Measurements from ENCODE around the gene UBE2I.
A peak's percentile ranks its signal among the peaks of the same experiment; 100 is the strongest.
"Not testable (repeated sequence)": the region's sequence is repeated elsewhere in the genome, so short reads cannot be mapped to it uniquely, and the experiment has no call there.

The UBE2I gene

GRCh38 chr16:1308977-1309885 is at the start of gene UBE2I:
UBE2I (plus strand) TSS chr16:1309636; CDS start chr16:1314031, 4,395 bp downstream.
- DNase-seq (ENCODE audit: low read depth): peak; percentile 95

DNA sequence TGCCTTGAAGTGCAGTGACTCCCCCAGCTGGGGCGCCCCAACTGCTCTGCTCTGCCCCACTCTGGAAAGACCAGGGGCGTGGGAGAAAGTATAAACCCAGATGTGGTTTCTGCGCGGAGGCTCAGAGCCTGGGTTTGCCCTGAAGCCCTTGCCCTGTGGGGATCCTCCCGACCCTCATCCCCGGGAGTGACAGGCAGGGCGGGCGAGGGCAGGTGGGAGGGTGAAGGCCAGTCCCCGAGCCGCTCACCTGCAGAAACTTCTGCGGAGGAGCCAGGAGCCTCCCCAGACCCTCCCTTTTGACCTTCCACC is 49.7 kb upstream of the UBE2I start:
- no peak for DNase-seq (ENCODE audit: low read depth)

DNA sequence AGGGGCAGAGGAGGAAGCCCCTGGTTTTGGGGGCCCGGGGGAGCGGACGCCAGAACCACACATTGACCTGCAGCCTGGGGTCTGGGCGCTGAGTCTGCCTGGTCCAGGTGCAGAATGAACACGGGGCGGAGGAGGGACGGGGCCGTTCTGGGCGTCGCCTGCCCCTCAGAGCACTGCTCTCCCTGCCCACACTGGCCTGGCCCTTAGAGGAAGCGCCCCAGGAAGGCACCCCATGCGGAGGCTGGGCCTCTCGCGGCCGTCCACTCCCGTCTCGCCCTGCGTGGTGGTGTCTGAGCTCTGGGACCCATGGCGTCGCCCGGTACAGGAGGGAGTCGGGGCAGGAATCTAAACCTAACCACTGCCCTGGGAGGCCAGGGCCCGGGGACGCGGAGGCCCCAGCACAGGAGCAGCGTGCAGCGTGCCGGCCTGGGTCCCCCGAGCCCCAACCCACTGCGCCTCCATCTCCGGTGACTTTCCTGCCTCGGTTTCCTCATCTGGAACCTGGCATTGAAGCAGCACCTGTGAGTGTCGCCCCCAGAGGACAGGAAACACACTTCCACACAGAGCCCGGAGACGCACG is 49.2 kb upstream of the UBE2I start:
- DNase-seq (ENCODE audit: low read depth): no peak

GRCh38 chr16:1261131-1261892 is 48.1 kb upstream of the UBE2I start:
- DNase-seq (ENCODE audit: low read depth): no peak

GRCh38 chr16:1262210-1262845 is 47.1 kb upstream of the UBE2I start:
- no peak for DNase-seq (ENCODE audit: low read depth)

DNA sequence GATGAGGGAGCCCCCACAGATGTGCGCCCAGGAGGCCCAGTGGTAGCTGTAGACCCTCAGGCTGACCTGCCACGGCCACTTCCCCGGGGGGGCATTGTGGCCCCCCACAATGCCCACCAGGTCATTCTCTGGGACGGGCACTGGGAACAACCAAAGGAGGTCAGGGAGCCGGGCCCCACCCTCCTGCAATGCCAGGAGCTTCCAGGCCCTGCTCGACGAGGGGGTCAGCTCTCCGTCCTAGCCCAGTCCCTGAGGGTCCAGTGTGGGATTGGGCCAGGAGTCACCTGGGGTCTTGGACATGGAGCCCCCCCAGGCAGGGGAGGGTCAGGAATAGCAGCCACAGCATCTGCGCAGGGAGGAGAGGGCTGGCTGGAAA is 46.6 kb upstream of the UBE2I start:
- no peak for DNase-seq (ENCODE audit: low read depth)

GRCh38 chr16:1263591-1264344 is 45.7 kb upstream of the UBE2I start:
- no peak for DNase-seq (ENCODE audit: low read depth)

DNA sequence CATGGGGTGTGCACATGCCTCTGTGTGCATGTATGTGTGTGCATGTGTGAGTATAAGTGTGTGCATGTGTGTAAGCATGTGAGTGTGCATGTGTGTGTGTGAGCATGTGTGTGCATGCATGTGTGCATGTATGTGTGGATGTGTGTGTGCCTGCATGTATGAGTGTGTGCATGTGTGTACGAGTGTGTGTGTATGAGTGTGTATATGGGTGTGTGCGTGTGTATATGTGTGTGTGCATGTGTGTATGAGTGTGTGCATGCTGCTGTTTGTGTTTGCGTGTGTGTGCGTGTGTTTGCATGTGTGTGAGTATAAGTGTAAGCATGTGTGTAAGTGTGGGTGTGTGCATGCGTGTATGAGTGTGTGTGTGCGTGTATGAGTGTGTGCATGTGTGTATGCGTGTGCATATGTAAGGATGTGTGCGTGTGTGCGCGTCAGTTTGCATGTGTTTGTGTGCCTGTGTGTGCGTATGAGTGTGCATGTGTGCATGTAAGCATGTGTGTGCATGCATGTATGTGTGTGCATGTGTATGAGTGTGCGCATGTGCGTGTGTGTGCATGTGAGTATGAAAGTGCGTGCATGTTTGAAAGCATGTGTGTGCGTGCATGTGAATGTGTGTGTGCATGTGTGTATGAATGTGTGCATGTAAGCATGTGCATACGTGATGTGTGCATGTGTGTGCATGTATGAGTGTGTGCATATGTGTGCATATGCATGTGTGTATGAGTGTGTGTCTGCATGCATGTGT is 44.9 kb upstream of the UBE2I start:
- DNase-seq (ENCODE audit: low read depth): no peak

DNA sequence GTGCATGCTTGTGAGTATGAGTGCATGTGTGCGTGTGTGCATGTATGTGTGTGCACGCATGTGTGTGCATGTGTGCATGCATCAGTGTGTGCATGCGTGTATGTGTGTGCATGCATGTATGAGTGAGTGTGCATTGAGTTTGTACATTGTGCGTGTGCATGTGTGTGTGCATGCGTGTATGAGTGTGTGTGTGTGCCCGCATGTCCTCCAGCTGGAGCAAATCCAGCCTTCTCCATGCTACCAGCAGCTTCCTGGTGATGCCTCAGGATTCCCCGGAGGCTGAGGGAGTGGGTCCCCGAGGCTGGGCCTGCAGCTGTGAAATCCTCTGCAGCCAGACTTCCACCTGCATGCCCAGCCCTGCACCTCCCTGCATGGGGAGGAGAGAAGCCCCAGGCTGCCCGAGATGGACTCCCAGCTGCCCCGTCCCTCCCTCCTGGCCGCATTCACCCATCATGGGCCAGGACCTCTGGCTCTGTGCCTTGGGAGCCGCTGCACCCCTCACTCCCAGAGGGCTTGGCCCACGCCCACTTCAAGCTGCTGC is 44.3 kb upstream of the UBE2I start:
- DNase-seq (ENCODE audit: low read depth): no peak

GRCh38 chr16:1265826-1266225 is 43.6 kb upstream of the UBE2I start:
- DNase-seq (ENCODE audit: low read depth): no peak

DNA sequence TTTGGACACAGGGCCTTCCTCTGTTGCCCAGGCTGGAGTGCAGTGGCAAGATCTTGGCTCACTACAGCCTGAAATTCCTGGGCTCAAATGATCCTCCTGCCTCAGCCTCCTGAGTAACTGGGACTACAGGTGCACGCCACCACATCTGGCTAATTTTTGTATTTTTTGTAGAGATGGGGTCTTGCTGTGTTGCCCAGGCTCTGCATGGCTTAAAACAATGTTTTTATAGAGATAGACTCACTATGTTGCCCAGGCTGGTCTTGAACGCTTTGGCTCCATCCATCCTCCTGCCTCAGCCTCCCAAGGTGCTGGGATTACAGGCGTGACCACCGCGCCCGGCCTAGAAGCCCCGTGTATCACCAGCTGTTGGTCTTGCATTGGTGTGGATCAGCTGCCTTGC is 40.0 kb upstream of the UBE2I start:
- not testable (repeated sequence) for DNase-seq (ENCODE audit: low read depth)

GRCh38 chr16:1271380-1271723 is 38.1 kb upstream of the UBE2I start:
- no peak for DNase-seq (ENCODE audit: low read depth)

DNA sequence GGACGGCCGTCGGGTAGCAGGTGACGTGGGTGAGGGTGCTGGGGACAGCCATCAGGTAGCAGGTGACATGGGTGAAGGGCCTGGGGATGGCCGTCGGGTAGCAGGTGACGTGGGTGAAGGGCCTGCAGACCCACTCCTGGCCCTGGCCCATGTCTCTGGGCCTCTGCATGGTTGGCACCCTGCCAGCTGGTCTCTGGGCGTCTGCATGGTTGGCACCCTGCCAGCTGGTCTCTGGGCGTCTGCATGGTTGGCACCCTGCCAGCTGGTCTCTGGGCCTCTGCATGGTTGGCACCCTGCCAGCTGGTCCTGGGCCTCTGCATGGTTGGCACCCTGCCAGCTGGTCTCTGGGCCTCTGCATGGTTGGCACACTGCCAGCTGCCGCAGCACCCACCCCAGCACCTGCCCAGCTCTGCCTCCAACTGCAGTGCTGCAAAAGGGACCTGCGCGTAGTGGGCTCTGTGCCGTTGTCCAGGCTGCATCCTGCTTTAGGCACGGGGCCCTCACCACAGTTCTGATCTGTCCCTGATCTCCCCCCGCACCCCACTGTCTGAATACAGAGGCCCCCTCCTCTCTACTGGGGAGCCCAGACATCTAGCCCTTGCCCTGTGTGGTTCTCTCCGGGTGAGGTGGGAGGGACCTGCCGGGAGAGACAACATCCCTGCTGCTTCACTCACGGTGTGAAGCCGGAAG is 37.6 kb upstream of the UBE2I start:
- DNase-seq (ENCODE audit: low read depth): not testable (repeated sequence)

GRCh38 chr16:1272453-1273198 is 36.8 kb upstream of the UBE2I start:
- no peak for DNase-seq (ENCODE audit: low read depth)

DNA sequence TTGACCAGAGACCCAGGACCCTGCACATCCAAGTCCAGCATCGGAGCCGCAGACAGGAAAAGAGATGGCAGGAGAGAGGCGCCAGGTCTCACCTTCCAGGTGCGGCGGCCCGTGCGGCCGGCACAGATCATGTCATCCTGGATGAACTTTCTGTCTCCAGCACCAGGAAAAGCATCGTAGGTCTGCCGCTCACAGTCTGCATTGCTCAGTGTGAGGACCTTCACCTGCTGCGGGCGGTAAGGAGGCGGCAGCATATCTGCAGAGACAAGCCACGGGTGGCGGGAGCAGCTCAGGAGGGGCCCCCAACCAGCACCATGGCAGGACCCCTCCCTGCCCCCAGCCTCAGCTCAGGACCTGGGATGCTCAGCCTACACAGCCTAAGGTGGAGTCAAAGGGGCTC is 35.6 kb upstream of the UBE2I start:
- no peak for DNase-seq (ENCODE audit: low read depth)

DNA sequence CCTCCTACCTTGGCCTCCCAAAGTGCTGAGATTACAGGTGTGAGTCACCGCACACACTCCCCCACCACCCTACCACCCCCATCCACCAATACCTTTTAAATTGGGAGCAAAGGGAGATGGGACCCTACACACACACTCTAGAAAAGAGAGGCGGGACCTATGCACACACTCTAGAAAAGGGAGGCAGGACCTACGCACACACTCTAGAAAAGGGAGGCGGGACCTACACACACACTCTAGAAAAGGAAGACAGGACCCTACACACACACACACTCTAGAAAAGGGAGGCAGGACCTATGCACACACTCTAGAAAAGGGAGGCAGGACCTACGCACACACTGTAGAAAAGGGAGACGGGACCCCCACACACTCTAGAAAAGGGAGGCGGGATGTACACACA is 34.7 kb upstream of the UBE2I start:
- DNase-seq (ENCODE audit: low read depth): no peak

- no peak for DNase-seq (ENCODE audit: low read depth)
These were observed 33.5 kb upstream of the UBE2I start for GRCh38 chr16:1275791-1276579.

- no peak for DNase-seq (ENCODE audit: low read depth)
These were observed 32.9 kb upstream of the UBE2I start for GRCh38 chr16:1276580-1276878.

DNA sequence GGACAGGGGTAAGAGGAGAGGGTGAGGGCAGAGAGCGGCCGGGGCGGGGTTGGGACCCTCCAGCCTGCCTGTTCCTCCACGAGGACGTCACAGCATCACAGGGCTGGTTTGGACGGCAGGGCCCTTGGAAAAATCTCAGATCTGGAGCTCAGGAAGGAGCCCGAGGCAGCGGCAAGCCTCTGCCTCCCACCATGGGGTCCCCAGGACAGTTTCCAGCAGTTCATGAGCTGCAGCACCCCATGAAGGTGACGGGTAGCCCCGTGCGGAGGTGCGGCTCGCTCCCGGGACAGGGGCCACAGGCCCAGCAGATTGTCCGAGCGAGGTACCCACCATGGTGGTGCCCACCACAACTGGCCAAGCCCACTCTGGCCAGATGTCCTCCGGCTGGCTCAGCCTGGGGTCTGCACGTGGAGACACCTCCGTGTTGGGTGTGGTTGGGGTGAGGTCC is 32.3 kb upstream of the UBE2I start:
- no peak for DNase-seq (ENCODE audit: low read depth)

Data from stimulated activated CD4-positive, alpha-beta T cell treated with anti-CD3 and anti-CD28 coated beads, Interleukin-2, amount 100 ng/mL, for 4 hours (primary cell).